IPS DF 6.9 (cell line): ENCODE data around the gene PSMA3.
A peak's percentile ranks its signal among the peaks of the same experiment; 100 is the strongest.

Experiments
- DNase-seq: peaks from one replicate; pipeline ENCODE4 v3.0.0-alpha.2; 2013; ENCODE audit warnings: low read depth, low spot score
- H3K27ac ChIP-seq: one replicate; pipeline ENCODE4 v1.5.1; 2013; ENCODE audit warnings: low read length, control low read depth
- H3K27me3 ChIP-seq: 2 replicates; pipeline ENCODE4 v1.6.1; 2013; ENCODE audit warnings: mild to moderate bottlenecking, low read length; ENCODE audit not compliant: control insufficient read depth, insufficient read depth
- H3K36me3 ChIP-seq: 2 replicates; pipeline ENCODE4 v1.6.1; 2013; ENCODE audit warnings: low read length; ENCODE audit not compliant: control insufficient read depth, insufficient read depth
- H3K4me1 ChIP-seq: 2 replicates; pipeline ENCODE4 v1.6.1; 2013; ENCODE audit warnings: low read length; ENCODE audit not compliant: control insufficient read depth, insufficient read depth
- H3K4me3 ChIP-seq: 2 replicates; pipeline ENCODE4 v1.5.1; 2013; ENCODE audit warnings: mild to moderate bottlenecking, low read length
- H3K9me3 ChIP-seq: 2 replicates; pipeline ENCODE4 v1.6.1; 2013; ENCODE audit warnings: low read length, inconsistent platforms; ENCODE audit not compliant: control insufficient read depth, insufficient read depth
- WGBS: extraction: QIAGEN DNeasy Blood & Tissue Kit; methylation state at CpG from one replicate; pipeline ENCODE4 v1.1.7; 2013; ENCODE audit warnings: mixed read lengths, missing lambda C conversion rate; ENCODE audit not compliant: insufficient read length, insufficient coverage; 5-methylcytosine and 5-hydroxymethylcytosine counted together

PSMA3 gene

GRCh38 chr14:58299401-58300330 lies 55.0 kb downstream of the PSMA3 start:
- H3K27ac ChIP-seq, result no peak overlapping the region
- H3K4me3 ChIP-seq, result peak overlapping the region; percentile 51
- no peak for DNase-seq
- peaks cover under 1% of the 10 kb centered on the region; the same call in 1 of the 2 replicates for H3K36me3 ChIP-seq
- no peaks in the 10 kb centered on the region for H3K9me3 ChIP-seq
- WGBS, result 100% methylated on average over 1 of the region's 48 CpGs
- no peaks in the 10 kb centered on the region for H3K27me3 ChIP-seq
- H3K4me1 ChIP-seq, result no peaks in the 10 kb centered on the region

GRCh38 chr14:58301416-58301815 lies 56.8 kb downstream of the PSMA3 start:
- Histone ChIP-seq H3K27ac (no peak overlapping the region), H3K4me1 (no peaks in the 10 kb centered on the region), H3K27me3 (no peaks in the 10 kb centered on the region), H3K4me3 (no peak overlapping the region), H3K36me3 (no peaks in the 10 kb centered on the region), H3K9me3 (no peaks in the 10 kb centered on the region)
- WGBS, result no CpG with 5 or more reads among the region's 3 CpGs
- DNase-seq, result no peak

GRCh38 chr14:58305730-58306129 lies 61.1 kb downstream of the PSMA3 start:
- H3K27ac ChIP-seq, result no peak overlapping the region
- H3K9me3 ChIP-seq, result no peaks in the 10 kb centered on the region
- H3K4me1 ChIP-seq, result no peaks in the 10 kb centered on the region
- no peaks in the 10 kb centered on the region for H3K27me3 ChIP-seq
- H3K4me3 ChIP-seq, result no peak overlapping the region
- DNase-seq, result no peak
- H3K36me3 ChIP-seq, result no peaks in the 10 kb centered on the region
- WGBS, result no CpG with 5 or more reads among the region's 2 CpGs

- H3K27ac ChIP-seq, result no peak overlapping the region
- H3K9me3 ChIP-seq, result no peaks in the 10 kb centered on the region
- no peaks in the 10 kb centered on the region for H3K36me3 ChIP-seq
- H3K4me3 ChIP-seq, result no peak overlapping the region
- H3K27me3 ChIP-seq, result no peaks in the 10 kb centered on the region
- no peaks in the 10 kb centered on the region for H3K4me1 ChIP-seq
- WGBS, result no CpG with 5 or more reads among the region's 8 CpGs
- no peak for DNase-seq
Measured at GRCh38 chr14:58307597-58308316, 63.1 kb downstream of the PSMA3 start.

- H3K36me3 ChIP-seq, result no peaks in the 10 kb centered on the region
- H3K4me1 ChIP-seq, result no peaks in the 10 kb centered on the region
- DNase-seq, result no peak
- no peak overlapping the region for H3K27ac ChIP-seq
- no CpG with 5 or more reads among the region's 2 CpGs for WGBS
- no peak overlapping the region for H3K4me3 ChIP-seq
- no peaks in the 10 kb centered on the region for H3K9me3 ChIP-seq
- H3K27me3 ChIP-seq, result no peaks in the 10 kb centered on the region
Measured at GRCh38 chr14:58309086-58309485, 64.4 kb downstream of the PSMA3 start.

GRCh38 chr14:58313699-58314098 lies 69.1 kb downstream of the PSMA3 start:
- no peaks in the 10 kb centered on the region for H3K9me3 ChIP-seq
- H3K27me3 ChIP-seq, result no peaks in the 10 kb centered on the region
- H3K4me1 ChIP-seq, result no peaks in the 10 kb centered on the region
- no peak overlapping the region for H3K27ac ChIP-seq
- no peaks in the 10 kb centered on the region; the same call in 1 of the 2 replicates for H3K36me3 ChIP-seq
- no peak for DNase-seq
- no peak overlapping the region for H3K4me3 ChIP-seq
- no CpG with 5 or more reads among the region's 1 CpG for WGBS

GRCh38 chr14:58315606-58316005 lies 71.0 kb downstream of the PSMA3 start:
- Histone ChIP-seq H3K4me3 (no peak overlapping the region), H3K36me3 (no peaks in the 10 kb centered on the region; the same call in 1 of the 2 replicates), H3K27ac (no peak overlapping the region), H3K27me3 (no peaks in the 10 kb centered on the region), H3K4me1 (no peaks in the 10 kb centered on the region), H3K9me3 (no peaks in the 10 kb centered on the region)
- no CpG with 5 or more reads among the region's 1 CpG for WGBS
- DNase-seq, result no peak
